PC-9 (cell line): ENCODE results near the gene PIGBOS1.

ENCODE experiments used
- EZH2 ChIP-seq: fragments of 200-600 bp; sonication (generic); IDR thresholded peaks from 2 replicates; pipeline ENCODE4 v1.8.0; 2017; ENCODE audit warnings: antibody characterized with exemption, low read depth
- TF ChIP-seq, protein P1 (sequence below): fragments of 200-600 bp; sonication (generic); conservative IDR thresholded peaks from 2 replicates; pipeline ENCODE4 v1.6.1; 2017; ENCODE audit warnings: mixed run types, antibody characterized with exemption, mild to moderate bottlenecking, moderate library complexity

DNA sequence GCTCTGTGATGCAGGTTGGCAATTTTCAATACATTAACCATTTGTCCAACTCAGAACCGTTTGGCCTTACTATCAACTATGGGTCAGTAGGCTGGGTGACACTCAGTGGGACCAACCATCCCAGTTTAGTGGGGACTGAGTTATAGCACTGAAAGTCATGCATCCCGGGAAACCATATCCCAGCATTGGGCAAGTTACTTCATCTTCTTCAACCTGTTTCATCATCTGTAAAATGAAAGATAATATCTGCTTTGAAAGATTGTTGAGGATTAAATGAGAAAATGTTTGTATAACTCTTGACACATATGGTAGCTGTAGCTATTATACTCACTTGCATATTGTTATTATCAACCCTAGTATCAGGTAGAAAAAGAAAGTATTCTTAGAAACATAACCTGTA lies 41.2 kb downstream of the PIGBOS1 start:
- TF ChIP-seq, protein P1, sequence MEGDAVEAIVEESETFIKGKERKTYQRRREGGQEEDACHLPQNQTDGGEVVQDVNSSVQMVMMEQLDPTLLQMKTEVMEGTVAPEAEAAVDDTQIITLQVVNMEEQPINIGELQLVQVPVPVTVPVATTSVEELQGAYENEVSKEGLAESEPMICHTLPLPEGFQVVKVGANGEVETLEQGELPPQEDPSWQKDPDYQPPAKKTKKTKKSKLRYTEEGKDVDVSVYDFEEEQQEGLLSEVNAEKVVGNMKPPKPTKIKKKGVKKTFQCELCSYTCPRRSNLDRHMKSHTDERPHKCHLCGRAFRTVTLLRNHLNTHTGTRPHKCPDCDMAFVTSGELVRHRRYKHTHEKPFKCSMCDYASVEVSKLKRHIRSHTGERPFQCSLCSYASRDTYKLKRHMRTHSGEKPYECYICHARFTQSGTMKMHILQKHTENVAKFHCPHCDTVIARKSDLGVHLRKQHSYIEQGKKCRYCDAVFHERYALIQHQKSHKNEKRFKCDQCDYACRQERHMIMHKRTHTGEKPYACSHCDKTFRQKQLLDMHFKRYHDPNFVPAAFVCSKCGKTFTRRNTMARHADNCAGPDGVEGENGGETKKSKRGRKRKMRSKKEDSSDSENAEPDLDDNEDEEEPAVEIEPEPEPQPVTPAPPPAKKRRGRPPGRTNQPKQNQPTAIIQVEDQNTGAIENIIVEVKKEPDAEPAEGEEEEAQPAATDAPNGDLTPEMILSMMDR = no peak
- TF ChIP-seq EZH2 = no peak
